HepG2 (cell line): ENCODE measurements around the gene FHL5. TPM values are rescaled to one million over a fixed set of nuclear protein-coding genes. Genes with fewer than 3 reads are reported as not detected.

Experiments
- EZH2 ChIP-seq: conservative IDR thresholded peaks from 2 replicates; pipeline ENCODE4 v1.6.1; 2012; ENCODE audit warnings: mild to moderate bottlenecking, low read depth, low read length, moderate library complexity
- SP2 ChIP-seq: sonication (generic); formaldehyde crosslinking; IDR thresholded peaks from 2 replicates; pipeline ENCODE4 v1.5.1; 2020; ENCODE audit warnings: mild to moderate bottlenecking, missing genetic modification reagents
- SPEN ChIP-seq: sonication (generic); formaldehyde crosslinking; IDR thresholded peaks from 2 replicates; pipeline ENCODE4 v1.5.1; 2020; ENCODE audit warnings: low read depth, mild to moderate bottlenecking, missing genetic modification reagents
- ZEB1 ChIP-seq: IDR thresholded peaks from 2 replicates; pipeline ENCODE4 v1.6.1; 2012; ENCODE audit warnings: mild to moderate bottlenecking, low read depth, inconsistent platforms; ENCODE audit not compliant: insufficient replicate concordance
- ZNF563 ChIP-seq: sonication (generic); formaldehyde crosslinking; IDR thresholded peaks from 2 replicates; pipeline ENCODE4 v1.8.0; 2022; ENCODE audit warnings: mild to moderate bottlenecking, moderate library complexity, missing genetic modification reagents
- ZNF776 ChIP-seq: sonication (generic); formaldehyde crosslinking; IDR thresholded peaks from 2 replicates; pipeline ENCODE4 v1.4.0; 2020; ENCODE audit warnings: mild to moderate bottlenecking, missing genetic modification reagents
- polyA plus RNA-seq, 8 experiments: library from polyadenylated mRNA; depleted of rRNA in 3 of 8; stranded (reverse) in 7 of 8; unstranded in 1 of 8; fragments of >200 nt; fragmentation: Illumina TruSeq in 4 of 8; extraction: Trizol in 4 of 8; gene quantifications; 2 replicates each; pipeline versions ENCODE4 v1.2.1 to v1.2.3, GENCODE V29; 2011 to 2016; ENCODE audit warnings: low read depth in 4 of 8, missing spikeins in 1 of 8, mixed read lengths in 1 of 8; ENCODE audit not compliant: insufficient read depth in 1 of 8
- total RNA-seq, 5 experiments: library from RNA; depleted of rRNA; stranded (reverse); fragments of >200 nt; fragmentation: Illumina TruSeq; extraction: Trizol; gene quantifications; 2 replicates each; pipeline ENCODE4 v1.2.3, GENCODE V29; 2016; ENCODE audit warnings: low read depth in 1 of 5
- TF ChIP-seq, protein P1 (sequence below), 2 experiments: IDR thresholded peaks; 2 replicates each; pipeline ENCODE4 v1.6.1; 2011 to 2012; ENCODE audit warnings: low read length in 2 of 2, borderline replicate concordance in 1 of 2, low read depth in 1 of 2, mild to moderate bottlenecking in 1 of 2, moderate library complexity in 1 of 2
- TF ChIP-seq, protein P2 (sequence below): sonication (generic); formaldehyde crosslinking; IDR thresholded peaks from 2 replicates; pipeline ENCODE4 v1.5.0; 2020; ENCODE audit warnings: mild to moderate bottlenecking, missing genetic modification reagents
- TF ChIP-seq, protein P3 (sequence below): sonication (generic); formaldehyde crosslinking; IDR thresholded peaks from 2 replicates; pipeline ENCODE4 v1.5.0; 2020; ENCODE audit warnings: mild to moderate bottlenecking, missing genetic modification reagents, borderline replicate concordance

The FHL5 gene
- total and polyA plus RNA-seq, 2 of the 13 experiments (the other 11 are each of a cell fraction or from before 2014, with no cell fraction given), result not detected

DNA sequence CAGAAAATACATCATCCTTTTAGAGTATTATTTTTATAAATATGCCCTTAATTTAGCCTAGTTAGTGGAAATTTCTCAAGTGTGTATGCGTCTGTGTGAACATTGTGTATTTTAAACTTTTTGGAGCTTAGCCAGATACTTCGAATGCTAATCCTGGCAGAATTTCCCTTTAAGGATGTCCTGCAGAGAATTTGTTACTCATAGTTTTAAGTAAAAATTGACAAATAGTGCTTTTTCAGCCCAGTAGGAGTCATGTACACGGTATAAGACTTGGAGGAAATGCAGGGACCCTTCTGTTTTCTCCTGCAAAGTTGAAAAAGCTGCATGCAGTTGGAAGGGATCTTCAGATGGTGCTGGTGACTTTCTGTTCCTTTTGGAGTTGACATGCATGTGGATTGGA is at the start of gene FHL5 (continued):
- TF ChIP-seq, protein P1, sequence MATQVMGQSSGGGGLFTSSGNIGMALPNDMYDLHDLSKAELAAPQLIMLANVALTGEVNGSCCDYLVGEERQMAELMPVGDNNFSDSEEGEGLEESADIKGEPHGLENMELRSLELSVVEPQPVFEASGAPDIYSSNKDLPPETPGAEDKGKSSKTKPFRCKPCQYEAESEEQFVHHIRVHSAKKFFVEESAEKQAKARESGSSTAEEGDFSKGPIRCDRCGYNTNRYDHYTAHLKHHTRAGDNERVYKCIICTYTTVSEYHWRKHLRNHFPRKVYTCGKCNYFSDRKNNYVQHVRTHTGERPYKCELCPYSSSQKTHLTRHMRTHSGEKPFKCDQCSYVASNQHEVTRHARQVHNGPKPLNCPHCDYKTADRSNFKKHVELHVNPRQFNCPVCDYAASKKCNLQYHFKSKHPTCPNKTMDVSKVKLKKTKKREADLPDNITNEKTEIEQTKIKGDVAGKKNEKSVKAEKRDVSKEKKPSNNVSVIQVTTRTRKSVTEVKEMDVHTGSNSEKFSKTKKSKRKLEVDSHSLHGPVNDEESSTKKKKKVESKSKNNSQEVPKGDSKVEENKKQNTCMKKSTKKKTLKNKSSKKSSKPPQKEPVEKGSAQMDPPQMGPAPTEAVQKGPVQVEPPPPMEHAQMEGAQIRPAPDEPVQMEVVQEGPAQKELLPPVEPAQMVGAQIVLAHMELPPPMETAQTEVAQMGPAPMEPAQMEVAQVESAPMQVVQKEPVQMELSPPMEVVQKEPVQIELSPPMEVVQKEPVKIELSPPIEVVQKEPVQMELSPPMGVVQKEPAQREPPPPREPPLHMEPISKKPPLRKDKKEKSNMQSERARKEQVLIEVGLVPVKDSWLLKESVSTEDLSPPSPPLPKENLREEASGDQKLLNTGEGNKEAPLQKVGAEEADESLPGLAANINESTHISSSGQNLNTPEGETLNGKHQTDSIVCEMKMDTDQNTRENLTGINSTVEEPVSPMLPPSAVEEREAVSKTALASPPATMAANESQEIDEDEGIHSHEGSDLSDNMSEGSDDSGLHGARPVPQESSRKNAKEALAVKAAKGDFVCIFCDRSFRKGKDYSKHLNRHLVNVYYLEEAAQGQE (IDR thresholded peaks at IDR 0.05; ENCODE audit: borderline replicate concordance in 1 of 2, low read depth in 1 of 2, low read length in 2 of 2), result no peak
- TF ChIP-seq ZEB1 (no peak), SPEN (CRISPR knock-in tag) (no peak), ZNF776 (CRISPR knock-in tag) (no peak), ZNF563 (CRISPR knock-in tag) (no peak), EZH2 (no peak), SP2 (CRISPR knock-in tag) (no peak)
- TF ChIP-seq, protein P2, sequence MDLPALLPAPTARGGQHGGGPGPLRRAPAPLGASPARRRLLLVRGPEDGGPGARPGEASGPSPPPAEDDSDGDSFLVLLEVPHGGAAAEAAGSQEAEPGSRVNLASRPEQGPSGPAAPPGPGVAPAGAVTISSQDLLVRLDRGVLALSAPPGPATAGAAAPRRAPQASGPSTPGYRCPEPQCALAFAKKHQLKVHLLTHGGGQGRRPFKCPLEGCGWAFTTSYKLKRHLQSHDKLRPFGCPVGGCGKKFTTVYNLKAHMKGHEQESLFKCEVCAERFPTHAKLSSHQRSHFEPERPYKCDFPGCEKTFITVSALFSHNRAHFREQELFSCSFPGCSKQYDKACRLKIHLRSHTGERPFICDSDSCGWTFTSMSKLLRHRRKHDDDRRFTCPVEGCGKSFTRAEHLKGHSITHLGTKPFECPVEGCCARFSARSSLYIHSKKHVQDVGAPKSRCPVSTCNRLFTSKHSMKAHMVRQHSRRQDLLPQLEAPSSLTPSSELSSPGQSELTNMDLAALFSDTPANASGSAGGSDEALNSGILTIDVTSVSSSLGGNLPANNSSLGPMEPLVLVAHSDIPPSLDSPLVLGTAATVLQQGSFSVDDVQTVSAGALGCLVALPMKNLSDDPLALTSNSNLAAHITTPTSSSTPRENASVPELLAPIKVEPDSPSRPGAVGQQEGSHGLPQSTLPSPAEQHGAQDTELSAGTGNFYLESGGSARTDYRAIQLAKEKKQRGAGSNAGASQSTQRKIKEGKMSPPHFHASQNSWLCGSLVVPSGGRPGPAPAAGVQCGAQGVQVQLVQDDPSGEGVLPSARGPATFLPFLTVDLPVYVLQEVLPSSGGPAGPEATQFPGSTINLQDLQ (CRISPR knock-in tag), result no peak
- TF ChIP-seq, protein P3, sequence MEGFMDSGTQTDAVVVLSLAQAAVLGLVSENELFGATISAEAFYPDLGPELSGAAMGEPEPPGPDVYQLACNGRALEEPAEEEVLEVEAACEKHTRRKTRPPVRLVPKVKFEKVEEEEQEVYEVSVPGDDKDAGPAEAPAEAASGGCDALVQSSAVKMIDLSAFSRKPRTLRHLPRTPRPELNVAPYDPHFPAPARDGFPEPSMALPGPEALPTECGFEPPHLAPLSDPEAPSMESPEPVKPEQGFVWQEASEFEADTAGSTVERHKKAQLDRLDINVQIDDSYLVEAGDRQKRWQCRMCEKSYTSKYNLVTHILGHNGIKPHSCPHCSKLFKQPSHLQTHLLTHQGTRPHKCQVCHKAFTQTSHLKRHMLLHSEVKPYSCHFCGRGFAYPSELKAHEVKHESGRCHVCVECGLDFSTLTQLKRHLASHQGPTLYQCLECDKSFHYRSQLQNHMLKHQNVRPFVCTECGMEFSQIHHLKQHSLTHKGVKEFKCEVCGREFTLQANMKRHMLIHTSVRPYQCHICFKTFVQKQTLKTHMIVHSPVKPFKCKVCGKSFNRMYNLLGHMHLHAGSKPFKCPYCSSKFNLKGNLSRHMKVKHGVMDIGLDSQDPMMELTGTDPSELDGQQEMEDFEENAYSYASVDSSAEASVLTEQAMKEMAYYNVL (CRISPR knock-in tag), result no peak
